Measurements from ENCODE around the gene SH3RF3.
"Not testable (repeated sequence)": the region's sequence is repeated elsewhere in the genome, so short reads cannot be mapped to it uniquely, and the experiment has no call there.

GRCh38 chr2:109221316-109221715, 92.3 kb downstream of the SH3RF3 start:
- TF ChIP-seq POLR2A (IDR thresholded peaks at IDR 0.05; ENCODE audit: low read length); GATA1 (IDR thresholded peaks at IDR 0.05; ENCODE audit: low read depth, low read length): not testable (repeated sequence)
